ENCODE results near the gene HSPA1L. TPM values are rescaled to one million over a fixed set of nuclear protein-coding genes. Genes with fewer than 3 reads are reported as not detected.

Gene HSPA1L
- polyA plus RNA-seq, 3 donors from 2014 or later: 0.70 to 3.8 (median 2.4) TPM

DNA sequence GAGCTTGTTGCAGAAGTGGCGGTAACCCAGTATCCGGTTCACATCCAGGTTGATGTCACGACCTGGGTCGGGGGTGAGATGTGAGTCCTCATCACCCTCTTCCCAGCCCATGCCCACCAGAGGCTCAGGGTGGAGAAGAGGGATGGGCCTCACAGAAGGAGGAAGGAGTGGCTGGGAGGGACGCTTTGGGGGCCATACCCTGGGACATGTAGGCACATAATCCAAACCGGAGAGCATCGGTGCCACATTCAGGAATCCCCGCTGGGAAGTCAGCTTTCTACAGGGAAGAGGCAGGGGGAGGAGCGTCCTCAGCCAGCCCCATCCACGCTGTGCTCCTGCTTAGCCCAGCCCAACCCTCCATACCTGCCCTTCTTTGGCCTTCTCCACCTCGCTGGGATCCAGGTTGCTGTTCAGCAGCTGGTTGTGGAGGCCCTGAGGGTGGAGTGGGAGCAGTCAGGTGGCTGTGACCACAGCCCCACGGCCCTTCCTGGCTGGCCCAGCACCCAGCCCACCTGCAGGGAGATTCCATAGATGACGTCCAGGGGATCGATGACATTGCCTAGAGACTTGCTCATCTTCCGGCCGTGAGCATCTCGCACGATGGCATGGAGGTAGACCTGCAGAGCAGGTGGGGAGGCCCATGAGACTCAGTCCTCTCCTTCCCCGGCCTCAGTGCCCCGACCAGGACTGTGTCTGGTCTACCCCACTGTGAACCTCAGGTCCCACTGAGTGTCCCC lies 34.4 kb downstream of the HSPA1L start:
- Mint-ChIP-seq H3K36me3 (peaks cover 0 to 18% (median 4%) of the 10 kb centered on the region in 3 donors), H3K4me1 (peaks cover 10 to 16% of the 10 kb centered on the region in 2 donors), H3K27me3 (ENCODE audit: low read depth in 3 of 3) (peaks cover 0 to 2% (median 0%) of the 10 kb centered on the region in 3 donors), H3K27ac (no peak overlapping the region), H3K9me3 (no peaks in the 10 kb centered on the region), H3K4me3 (no peak overlapping the region)
- DNase-seq: no peak

DNA sequence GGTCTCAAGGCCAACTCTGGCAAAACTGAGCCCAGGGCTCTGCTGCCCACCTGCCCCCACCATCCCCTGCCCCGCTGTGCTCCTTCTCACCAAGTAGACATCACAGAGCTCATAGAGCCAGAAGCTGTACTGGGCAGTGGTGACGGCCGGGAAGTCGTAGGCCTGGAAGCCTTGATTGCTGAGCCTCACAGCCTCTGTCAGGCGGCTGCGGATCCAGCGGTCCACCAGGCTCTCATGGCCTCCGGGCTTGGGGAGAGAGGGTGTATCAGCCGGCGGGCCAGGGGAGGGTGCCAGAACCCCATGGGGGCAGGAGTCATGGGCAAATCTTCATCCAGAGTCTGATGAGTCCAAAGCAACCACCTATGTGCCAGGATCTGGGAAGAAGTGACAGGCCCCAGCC lies 35.2 kb downstream of the HSPA1L start:
- Mint-ChIP-seq H3K4me3 (no peak overlapping the region), H3K9me3 (no peaks in the 10 kb centered on the region), H3K27ac (no peak overlapping the region), H3K4me1 (peaks cover 10 to 20% of the 10 kb centered on the region in 2 donors), H3K36me3 (peaks cover 0 to 18% (median 4%) of the 10 kb centered on the region in 3 donors), H3K27me3 (ENCODE audit: low read depth in 3 of 3) (peaks cover 0 to 4% (median 0%) of the 10 kb centered on the region in 3 donors)
- DNase-seq: no peak

GRCh38 chr6:31778999-31779885 lies 35.8 kb downstream of the HSPA1L start:
- no peak overlapping the region for H3K27ac Mint-ChIP-seq
- H3K4me1 Mint-ChIP-seq: peaks cover 10 to 20% of the 10 kb centered on the region in 2 donors
- peaks cover 0 to 4% (median 0%) of the 10 kb centered on the region in 3 donors for H3K27me3 Mint-ChIP-seq (ENCODE audit: low read depth in 3 of 3)
- no peak for DNase-seq
- H3K36me3 Mint-ChIP-seq: peaks cover 0 to 12% (median 0%) of the 10 kb centered on the region in 3 donors
- H3K4me3 Mint-ChIP-seq: no peak overlapping the region
- H3K9me3 Mint-ChIP-seq: no peaks in the 10 kb centered on the region

DNA sequence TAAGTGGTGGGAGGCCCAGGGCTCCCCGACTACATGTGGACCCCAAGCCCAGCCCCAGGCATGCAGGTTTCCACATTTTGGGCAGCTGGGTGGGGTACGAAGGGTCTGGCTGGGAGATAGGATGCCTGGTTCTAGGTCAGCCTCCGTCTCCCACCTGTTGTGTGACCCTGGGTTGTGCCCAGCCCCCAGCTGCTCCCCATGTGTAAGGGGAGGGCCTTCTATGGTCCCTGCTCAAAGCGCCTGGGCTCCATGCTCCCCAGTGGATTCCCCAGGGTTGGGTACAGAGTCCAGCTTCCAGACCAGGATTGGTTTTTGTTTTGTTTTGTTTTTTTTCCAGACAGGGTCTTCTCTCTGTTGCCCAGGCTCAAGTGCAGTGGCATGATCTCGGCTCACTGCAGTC lies 36.9 kb downstream of the HSPA1L start:
- no peak for DNase-seq
- peaks cover 0 to 4% (median 0%) of the 10 kb centered on the region in 3 donors for H3K27me3 Mint-ChIP-seq (ENCODE audit: low read depth in 3 of 3)
- H3K27ac Mint-ChIP-seq: no peak overlapping the region
- H3K9me3 Mint-ChIP-seq: no peaks in the 10 kb centered on the region
- H3K4me1 Mint-ChIP-seq: peaks cover 10 to 22% of the 10 kb centered on the region in 2 donors
- peaks cover 0 to 8% (median 0%) of the 10 kb centered on the region in 3 donors for H3K36me3 Mint-ChIP-seq
- H3K4me3 Mint-ChIP-seq: no peak overlapping the region

- Mint-ChIP-seq H3K27ac (peak overlapping the region in 4 of 6 donors; percentile 24 to 49 (median 40)), H3K36me3 (peaks cover 0 to 4% (median 0%) of the 10 kb centered on the region in 3 donors), H3K27me3 (ENCODE audit: low read depth in 3 of 3) (peaks cover 0 to 2% (median 2%) of the 10 kb centered on the region in 3 donors), H3K4me3 (no peak overlapping the region), H3K4me1 (peaks cover 14 to 27% of the 10 kb centered on the region in 2 donors), H3K9me3 (no peaks in the 10 kb centered on the region)
- DNase-seq: no peak
These were observed 37.4 kb downstream of the HSPA1L start for GRCh38 chr6:31777667-31778050.

DNA sequence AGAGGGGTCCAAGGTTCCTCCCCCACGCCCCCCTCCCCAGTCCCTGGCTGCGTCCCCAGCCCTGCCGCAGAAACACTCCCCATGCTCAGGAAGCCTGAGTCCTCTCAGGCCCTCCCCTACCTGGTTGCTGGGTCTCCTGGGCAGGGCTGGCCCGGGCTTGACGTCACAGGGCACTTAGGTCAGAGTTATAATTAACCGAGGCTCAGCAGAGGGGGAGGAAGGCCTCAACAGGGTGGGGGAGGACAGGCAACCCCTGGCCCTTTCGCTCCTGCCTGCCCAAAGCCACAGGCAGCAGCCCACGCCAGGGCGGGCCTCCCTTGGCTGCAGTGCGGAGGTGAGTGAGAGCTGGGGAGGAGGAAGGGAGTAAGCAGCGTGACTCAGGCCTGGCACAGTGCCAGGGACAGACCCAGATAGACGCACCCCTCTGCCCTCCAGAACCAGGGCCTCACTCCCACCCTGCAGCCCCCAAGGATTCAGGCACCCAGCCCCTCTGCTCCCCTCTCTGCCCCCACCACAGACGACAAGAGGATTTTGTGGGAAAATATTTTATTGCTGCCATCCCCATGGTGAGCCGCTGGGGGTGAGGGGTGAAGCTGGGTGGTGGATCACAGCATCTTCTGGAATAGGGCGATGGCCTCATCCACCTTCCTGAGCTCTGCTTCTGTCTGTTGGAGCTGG lies 38.0 kb downstream of the HSPA1L start, which contains the start of gene VWA7:
VWA7 (minus strand) TSS at position 340 of the 678 bp plus-strand sequence. CDS start 549 bp downstream, outside the sequence.
- H3K9me3 Mint-ChIP-seq: no peaks in the 10 kb centered on the region
- peaks cover 0 to 3% (median 0%) of the 10 kb centered on the region in 3 donors for H3K36me3 Mint-ChIP-seq
- H3K4me3 Mint-ChIP-seq: peak within 1 kb of the TSS in 3 of 5 donors; percentile 35 to 56 (median 38)
- DNase-seq: peak; percentile 59 to 67 (median 64)
- H3K27ac Mint-ChIP-seq: peak within 1 kb of the TSS; percentile 24 to 57 (median 42)
- peaks cover 0 to 2% (median 2%) of the 10 kb centered on the region in 3 donors for H3K27me3 Mint-ChIP-seq (ENCODE audit: low read depth in 3 of 3)
- peaks cover 16 to 31% of the 10 kb centered on the region in 2 donors for H3K4me1 Mint-ChIP-seq

GRCh38 chr6:31776485-31776988 lies 38.5 kb downstream of the HSPA1L start:
- Mint-ChIP-seq H3K9me3 (no peaks in the 10 kb centered on the region), H3K4me1 (peaks cover 17 to 34% of the 10 kb centered on the region in 2 donors), H3K4me3 (peak overlapping the region in 3 of 5 donors; percentile 11 to 38 (median 17)), H3K27ac (peak overlapping the region in 4 of 6 donors; percentile 7 to 57 (median 32)), H3K36me3 (peaks cover 0 to 3% (median 0%) of the 10 kb centered on the region in 3 donors), H3K27me3 (ENCODE audit: low read depth in 3 of 3) (peaks cover 0 to 2% (median 2%) of the 10 kb centered on the region in 3 donors)
- no peak for DNase-seq

DNA sequence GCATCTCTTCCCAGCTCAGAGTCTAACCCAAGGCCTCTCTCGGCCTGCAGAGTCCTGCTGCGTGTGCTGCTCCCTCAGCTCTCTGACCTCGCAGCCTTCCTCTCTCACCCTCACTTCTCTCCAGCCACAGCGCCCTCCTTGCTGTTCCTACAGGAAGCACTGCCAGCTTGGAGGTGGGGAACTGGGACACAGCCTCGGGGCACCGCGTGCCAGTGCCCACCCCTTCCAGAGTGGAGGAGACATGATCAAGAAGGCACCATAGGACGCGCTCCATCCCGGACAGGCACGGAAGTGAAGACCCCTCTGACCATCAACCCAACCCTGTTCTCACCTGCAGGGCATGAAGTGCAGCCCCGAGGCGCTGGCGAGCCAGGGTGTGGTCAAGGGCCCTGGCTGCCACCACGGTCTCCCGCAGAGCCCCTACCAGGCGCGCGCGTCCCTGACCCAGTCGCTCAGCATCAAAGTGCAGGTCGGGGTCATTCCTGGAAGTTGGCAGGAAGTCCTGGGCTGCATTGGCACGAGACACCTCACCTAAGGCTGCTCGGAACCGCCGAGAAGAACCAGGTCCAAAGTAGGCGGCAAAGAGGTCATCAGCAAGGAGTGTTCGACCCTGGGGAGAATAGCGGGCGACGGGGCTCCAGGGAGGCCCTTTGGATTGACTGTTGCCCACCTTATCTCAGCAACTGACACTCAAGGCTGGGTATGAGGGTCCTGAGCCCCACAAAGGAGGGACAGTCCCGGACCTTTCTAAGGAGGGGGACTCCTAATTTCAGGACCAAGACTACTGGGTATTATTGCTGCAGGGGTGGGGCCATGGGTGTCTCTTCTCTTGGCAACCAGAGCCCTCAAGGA lies 39.2 kb downstream of the HSPA1L start:
- Mint-ChIP-seq H3K36me3 (peaks cover 0 to under 1% (median 0%) of the 10 kb centered on the region in 3 donors), H3K4me3 (peak overlapping the region in 2 of 5 donors; percentile 17 to 38), H3K27ac (peak overlapping the region in 4 of 6 donors; percentile 2 to 66 (median 44)), H3K27me3 (ENCODE audit: low read depth in 3 of 3) (peaks cover 0 to 2% (median 2%) of the 10 kb centered on the region in 3 donors), H3K9me3 (no peaks in the 10 kb centered on the region), H3K4me1 (peaks cover 23 to 40% of the 10 kb centered on the region in 2 donors)
- DNase-seq: no peak

- H3K36me3 Mint-ChIP-seq: no peaks in the 10 kb centered on the region
- no peak overlapping the region for H3K4me3 Mint-ChIP-seq
- peaks cover 0 to 2% (median 2%) of the 10 kb centered on the region in 3 donors for H3K27me3 Mint-ChIP-seq (ENCODE audit: low read depth in 3 of 3)
- H3K4me1 Mint-ChIP-seq: peaks cover 23 to 40% of the 10 kb centered on the region in 2 donors
- no peak for DNase-seq
- peak overlapping the region in 2 of 6 donors; percentile 2 to 66 for H3K27ac Mint-ChIP-seq
- no peaks in the 10 kb centered on the region for H3K9me3 Mint-ChIP-seq
These were observed 39.9 kb downstream of the HSPA1L start for GRCh38 chr6:31775184-31775583.

DNA sequence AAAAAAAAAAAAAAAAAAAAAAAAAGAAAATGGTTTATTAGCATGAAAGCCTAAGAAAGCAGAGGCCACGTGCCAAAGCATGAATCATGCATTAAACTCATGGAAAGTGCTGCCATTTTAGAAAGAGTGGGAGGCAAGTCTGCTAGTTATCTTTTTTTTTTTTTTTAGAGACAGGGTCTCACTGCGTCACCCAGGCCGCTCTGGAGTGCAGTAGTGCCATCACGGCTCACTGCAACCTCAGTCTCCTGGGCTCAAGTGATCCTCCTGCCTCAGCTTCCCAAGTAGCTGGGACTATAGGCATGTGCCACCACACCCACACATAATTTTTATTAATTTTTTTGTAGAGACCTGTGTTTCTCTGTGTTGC lies 43.1 kb downstream of the HSPA1L start:
- no peak for DNase-seq
- H3K27me3 Mint-ChIP-seq (ENCODE audit: low read depth in 3 of 3): peaks cover 0 to 2% (median 2%) of the 10 kb centered on the region in 3 donors

DNA sequence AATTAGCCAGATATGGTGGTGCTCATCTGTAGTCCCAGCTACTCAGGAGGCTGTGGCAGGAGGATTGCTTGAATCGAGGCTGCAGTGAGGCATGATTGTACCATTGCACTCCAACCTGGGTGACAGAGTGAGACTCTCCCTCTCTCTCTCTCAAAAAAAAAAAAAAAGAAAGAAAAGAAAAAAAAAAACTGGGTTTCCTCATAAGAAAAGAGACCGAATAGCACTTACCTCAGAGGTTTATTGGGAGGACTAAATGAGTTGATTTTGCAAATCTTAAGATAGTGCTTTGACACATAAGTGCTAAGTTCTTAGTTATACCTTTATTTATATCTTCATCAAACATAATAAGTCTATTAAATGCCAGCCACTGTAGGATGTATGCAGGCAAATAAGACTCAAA lies 44.2 kb downstream of the HSPA1L start:
- H3K27ac Mint-ChIP-seq: peak overlapping the region in 4 of 6 donors; percentile 11 to 81 (median 69)
- H3K27me3 Mint-ChIP-seq (ENCODE audit: low read depth in 3 of 3): peaks cover 1 to 2% (median 2%) of the 10 kb centered on the region in 3 donors
- peak overlapping the region in 1 of 5 donors; percentile 54 for H3K4me3 Mint-ChIP-seq

More for the DNA sequence above, 43.1 kb downstream of the HSPA1L start:
- Mint-ChIP-seq H3K27ac (peak overlapping the region in 2 of 6 donors; percentile 31 to 50), H3K36me3 (no peaks in the 10 kb centered on the region), H3K9me3 (no peaks in the 10 kb centered on the region), H3K4me1 (peaks cover 21 to 39% of the 10 kb centered on the region in 2 donors), H3K4me3 (peak overlapping the region in 4 of 5 donors; percentile 38 to 69 (median 57))

DNA sequence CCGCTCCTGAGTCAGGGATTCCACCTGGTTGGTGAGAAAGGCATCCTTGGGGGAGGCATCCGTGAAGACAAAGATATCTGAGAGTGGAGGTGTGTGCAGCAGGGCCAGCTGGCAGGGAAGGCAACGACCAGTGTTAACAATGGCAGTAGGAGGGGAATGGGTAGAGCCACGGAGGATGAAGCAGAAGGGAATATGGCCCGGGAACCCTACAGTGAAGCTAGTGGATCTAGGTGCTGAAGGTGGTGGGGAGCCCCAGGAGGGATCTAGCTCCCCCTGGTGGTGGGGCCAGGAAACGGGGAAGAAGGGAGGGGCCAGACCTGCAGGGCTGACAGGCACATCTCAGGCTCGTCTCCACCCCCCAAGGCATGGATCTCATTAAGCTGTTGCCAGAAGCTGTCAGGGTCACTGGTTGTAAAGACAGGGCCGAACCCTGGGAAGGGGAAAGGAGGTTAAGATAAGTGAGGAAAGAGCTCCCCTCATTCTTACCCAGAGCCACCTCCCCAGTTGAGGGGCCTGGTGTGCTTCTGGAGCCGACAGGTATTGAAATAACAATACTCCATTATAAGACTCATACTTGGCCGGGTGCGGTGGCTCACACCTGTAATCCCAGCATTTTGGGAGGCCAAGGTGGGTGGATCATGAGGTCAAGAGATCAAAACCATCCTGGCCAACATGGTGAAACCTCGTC lies 45.3 kb downstream of the HSPA1L start:
- Mint-ChIP-seq H3K27me3 (ENCODE audit: low read depth in 3 of 3) (peaks cover 0 to 2% (median 1%) of the 10 kb centered on the region in 3 donors), H3K4me1 (peaks cover 20 to 28% of the 10 kb centered on the region in 2 donors), H3K36me3 (no peaks in the 10 kb centered on the region), H3K4me3 (no peak overlapping the region), H3K9me3 (no peaks in the 10 kb centered on the region), H3K27ac (peak overlapping the region in 5 of 6 donors; percentile 10 to 66 (median 40))
- peak; percentile 80 to 83 (median 83) for DNase-seq

More for the DNA sequence above, 44.2 kb downstream of the HSPA1L start:
- Mint-ChIP-seq H3K36me3 (no peaks in the 10 kb centered on the region), H3K9me3 (no peaks in the 10 kb centered on the region), H3K4me1 (peaks cover 20 to 33% of the 10 kb centered on the region in 2 donors)
- no peak for DNase-seq

Data from immature natural killer cell (primary cell).